CD4-positive, alpha-beta T cell treated with Interleukin-15 for 4 hours (primary cell): ENCODE results near the gene IP6K3.
A peak's percentile ranks its signal among the peaks of the same experiment; 100 is the strongest.

ENCODE experiments used
- DNase-seq: peaks from one replicate; pipeline ENCODE4 v3.0.0-alpha.2; 2020; ENCODE audit warnings: low spot score

Gene IP6K3, protein sequence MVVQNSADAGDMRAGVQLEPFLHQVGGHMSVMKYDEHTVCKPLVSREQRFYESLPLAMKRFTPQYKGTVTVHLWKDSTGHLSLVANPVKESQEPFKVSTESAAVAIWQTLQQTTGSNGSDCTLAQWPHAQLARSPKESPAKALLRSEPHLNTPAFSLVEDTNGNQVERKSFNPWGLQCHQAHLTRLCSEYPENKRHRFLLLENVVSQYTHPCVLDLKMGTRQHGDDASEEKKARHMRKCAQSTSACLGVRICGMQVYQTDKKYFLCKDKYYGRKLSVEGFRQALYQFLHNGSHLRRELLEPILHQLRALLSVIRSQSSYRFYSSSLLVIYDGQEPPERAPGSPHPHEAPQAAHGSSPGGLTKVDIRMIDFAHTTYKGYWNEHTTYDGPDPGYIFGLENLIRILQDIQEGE

DNA sequence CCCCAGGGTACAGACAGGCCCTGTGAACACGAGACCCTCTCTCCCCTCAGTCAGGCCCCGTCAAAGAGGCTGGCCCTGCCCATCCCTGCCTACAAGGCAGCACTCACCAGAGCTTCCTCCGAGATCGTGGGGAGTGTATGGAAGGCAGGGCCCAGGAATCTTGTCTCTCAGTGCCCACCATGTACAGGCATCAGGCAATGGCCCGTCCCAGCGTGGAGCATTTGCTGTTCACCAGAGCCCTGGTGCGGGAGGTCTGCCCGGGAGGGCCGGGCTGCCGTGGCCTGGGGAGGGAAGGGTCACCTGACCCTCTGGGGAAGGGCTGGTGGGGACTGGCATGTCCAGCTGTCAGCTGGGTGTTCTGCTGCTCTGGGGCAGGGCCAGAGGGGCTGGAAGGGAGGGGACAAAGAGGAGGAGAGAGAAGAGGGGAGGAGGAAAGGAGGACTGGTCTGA, at the start of gene IP6K3:
Gene IP6K3, minus strand, starts transcription at position 255 of the 450 bp plus-strand sequence. CDS start 11,429 bp downstream, outside the sequence.
- DNase-seq: no peak

DNA sequence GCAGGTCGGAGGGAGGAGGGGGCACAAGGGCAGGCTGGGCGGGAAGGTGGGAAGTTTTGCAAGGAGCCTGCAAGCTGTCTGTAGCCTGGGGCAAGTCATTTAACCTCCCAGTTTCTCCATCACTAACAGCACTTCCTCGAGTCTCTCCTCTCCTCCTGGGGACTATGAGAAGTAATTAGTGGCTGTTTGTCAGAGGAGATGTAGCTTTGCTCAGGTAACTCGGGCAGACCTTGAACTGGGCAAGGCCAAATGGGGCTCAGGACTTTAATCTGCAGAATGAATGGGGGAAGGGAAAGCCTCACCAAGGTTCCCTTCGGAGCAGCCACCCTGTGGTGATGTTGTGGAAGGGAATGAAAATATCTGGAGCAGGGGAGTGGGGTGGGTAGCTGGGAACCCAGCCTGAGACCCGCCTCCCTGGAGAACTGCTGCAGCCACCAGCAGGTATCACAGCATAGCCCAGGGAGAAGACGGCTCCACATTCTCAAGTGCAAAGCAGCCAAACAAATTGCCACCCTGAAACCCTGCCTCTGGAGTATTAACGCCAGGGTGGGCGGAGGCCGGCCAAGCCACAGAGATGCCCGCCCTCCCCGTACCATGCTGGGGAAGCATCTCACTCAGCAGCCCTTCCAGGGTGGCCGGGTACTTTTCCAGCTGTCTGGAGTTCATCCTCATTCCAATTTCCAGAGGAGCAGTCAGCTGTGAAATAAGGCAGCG, 48.4 kb upstream of the IP6K3 start:
- no peak for DNase-seq

DNA sequence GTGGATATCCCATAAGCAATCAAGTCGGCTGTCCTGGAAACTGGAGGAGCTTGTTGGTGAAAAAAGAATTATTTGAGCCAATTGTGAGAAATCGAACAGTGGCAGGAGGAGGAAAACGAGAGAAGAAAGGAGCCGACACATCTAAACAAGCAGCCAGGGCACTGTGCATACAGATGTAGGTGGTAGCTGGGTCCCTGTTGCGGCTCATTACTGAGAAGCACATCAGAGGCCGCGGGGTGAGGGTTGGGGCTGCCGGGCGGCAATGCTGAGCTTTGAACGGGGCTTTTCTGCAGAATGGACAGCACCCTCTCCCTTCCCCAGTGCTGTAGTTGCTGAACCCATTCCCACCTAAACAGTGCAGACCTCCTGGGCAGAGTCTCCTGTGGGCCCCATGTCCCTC, 46.3 kb upstream of the IP6K3 start:
- no peak for DNase-seq

DNA sequence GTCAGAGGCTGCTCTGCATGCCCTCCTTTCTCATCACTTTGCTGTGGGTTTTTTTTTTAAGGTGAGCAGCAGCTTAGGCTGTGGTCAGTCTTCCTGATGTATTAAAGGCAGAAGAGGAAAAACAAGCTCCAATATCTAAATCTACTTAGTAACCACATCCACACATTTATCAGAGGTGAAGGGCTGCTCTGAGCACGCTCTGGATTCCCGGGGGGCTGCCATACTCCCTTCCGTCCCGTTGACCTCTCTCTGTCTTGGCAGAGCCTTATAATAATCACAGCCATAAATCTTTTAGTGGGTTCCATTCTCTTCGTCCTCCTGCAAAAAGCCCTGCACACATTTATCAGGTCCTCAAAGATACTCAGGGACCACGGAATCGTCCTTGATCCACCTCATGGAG, 44.9 kb upstream of the IP6K3 start:
- no peak for DNase-seq

DNA sequence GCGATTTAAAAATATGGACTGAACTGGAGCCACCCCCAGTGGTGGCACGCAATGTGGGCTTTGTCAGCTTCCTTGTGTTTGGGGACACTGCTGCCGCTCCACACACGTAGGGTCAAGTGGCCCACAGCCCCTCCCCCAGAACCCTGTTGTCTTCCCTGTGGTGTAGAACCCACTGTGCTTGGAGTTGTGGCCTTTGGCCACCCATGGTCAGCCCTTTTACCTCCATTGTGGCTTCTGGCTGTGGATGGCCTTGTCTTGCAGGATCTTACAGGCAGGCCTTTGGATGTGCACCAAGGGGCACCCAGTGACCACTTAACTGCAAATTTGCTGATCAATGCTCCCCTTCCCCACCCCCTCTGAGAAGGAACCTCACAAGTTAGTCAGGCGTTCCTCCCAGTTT, 44.2 kb upstream of the IP6K3 start:
- DNase-seq: no peak

DNA sequence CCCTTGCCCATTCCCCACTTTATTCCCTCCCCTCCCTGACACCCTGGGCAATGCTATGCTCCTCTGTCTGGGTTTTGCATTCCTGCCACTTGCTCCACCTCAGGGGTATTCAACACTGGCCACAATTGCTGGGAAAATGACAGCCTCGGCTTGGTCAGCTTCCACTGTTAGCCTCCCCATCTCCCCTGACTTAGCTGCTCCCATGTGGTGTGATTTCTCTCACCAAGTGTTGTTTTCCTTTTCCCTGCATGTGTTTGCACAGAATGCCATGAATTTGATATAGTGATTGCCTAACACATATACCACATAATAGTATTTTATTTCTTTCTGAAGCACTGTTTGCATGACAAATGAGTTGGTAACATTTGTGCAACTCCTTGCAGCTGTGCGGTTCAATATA, 43.7 kb upstream of the IP6K3 start:
- no peak for DNase-seq

DNA sequence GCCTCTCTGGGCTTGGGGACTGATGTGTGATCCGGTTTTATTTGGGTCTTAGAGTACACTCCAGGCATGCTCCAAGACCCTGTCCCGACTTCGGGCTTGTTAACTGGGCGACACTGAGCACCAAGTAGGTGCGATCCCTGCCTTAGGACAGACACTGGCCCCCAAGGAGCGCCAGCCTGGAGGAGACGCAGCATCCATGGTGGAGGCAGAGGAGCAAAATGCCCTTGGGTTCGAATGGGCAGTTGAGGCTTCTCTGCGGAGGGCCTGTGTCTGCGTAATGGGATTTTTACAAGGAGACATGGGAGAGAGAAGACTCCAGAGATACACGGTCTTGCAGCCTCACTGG, 42.8 kb upstream of the IP6K3 start:
- no peak for DNase-seq

DNA sequence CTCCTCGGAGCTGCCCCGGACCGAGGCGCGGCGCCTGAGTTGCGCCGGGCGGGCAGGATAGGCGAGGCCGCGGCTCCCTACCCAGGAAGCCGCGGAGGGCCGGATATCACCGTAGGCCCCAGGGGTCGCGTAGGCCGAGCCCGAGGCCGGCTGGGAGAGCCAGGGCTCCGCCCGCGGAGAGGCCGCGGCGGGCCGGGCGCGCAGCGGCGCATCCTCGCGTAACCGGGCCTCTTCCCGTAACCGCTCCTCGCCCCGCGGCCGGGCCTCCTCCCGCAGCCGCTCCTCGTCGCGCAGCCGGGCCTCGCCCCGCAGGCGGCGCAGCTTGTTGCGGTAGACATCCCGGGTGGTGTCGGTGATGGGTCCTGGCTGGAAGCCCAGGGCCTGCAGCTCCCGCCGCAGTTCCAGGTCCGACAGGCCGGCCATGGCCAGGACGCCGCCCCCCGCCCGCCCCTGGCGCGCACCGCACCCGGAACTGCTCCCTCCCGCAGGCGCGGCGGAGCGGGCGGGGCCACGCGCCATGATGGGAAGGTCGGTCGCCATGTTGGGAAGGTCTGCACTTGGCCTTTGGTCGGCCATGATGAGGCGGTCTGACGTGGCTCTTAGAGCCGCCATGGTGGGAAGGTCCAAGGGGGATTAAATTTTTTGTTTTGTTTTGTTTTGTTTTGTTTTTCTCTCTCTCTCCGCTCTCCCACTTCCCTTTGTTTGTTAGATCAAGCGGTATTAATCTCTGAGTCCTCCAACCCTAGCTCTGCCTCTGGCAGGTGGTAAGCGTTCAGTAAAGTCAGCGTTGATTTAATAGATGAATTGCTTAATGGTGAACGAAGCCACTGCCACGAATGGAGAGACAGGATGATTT, 42.2 kb upstream of the IP6K3 start, which contains the start of gene LEMD2:
Gene LEMD2, minus strand, starts transcription at position 437 of the 856 bp plus-strand sequence. Its CDS starts 14 bp downstream, at position 423.
- DNase-seq: peak; percentile 94

DNA sequence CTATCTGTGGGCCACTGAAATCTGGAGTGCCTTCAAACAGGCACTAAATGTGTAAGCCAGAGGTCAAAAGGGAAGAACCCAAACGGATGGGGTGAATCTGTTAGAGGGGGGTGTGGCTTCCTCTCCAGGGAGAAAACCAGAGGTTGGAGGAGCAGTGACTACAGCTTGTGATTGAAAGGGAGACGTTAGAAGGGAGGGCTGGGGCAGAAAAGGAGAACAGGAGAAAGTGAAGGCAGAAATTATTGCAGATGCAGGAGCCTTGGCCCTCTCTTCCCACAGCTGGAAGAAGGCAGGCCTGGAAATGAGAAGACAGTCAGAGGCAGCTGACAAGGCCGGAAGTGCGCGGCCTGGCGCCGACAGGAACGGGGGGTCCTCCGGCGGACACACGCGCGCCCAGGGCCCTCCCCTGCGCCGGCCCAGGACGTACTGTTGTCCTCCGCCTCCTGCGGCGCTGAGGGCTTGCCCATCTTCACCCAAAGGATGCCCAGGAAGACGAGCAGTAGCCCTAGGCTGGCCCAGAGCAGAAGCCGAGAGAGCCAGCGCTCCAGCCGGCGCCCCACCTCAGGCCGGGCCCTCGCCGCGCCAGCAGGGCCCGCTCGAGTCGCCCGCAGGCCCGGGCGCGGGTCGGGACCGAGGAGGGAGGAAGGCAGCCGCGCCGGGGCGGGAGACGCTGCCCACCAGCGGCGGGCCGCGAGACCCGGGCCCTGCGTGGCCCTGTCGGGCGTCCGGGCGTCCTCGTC, 41.4 kb upstream of the IP6K3 start:
- peak; percentile 50 for DNase-seq

DNA sequence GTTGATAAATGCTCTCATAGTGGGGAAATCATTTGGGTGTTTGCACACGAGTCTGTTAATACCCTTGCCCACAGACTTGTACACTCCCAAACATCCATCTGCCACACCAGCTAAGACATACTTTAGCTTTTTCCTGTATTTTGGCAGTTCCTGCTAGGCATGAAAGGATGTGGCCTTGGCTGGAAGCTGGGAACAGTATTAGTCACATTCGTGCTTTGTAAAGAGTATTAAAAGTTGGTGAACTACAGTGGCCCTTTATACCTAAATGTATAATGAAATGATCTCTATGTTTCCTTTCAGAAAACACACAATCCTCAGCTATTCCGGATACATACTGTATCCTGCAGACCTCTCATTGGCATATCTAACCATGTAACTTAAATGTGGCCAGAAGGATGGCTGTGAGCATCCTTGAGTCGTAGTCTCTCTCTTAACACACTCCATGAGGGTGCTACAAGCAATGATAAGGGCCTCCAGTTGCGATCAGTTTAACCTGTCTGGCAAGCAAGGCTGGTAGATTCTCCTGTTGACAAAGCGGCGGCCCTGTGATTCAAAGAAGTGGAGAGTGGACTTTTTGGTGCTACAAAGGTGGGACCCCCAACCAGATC, 40.7 kb upstream of the IP6K3 start:
- no peak for DNase-seq

DNA sequence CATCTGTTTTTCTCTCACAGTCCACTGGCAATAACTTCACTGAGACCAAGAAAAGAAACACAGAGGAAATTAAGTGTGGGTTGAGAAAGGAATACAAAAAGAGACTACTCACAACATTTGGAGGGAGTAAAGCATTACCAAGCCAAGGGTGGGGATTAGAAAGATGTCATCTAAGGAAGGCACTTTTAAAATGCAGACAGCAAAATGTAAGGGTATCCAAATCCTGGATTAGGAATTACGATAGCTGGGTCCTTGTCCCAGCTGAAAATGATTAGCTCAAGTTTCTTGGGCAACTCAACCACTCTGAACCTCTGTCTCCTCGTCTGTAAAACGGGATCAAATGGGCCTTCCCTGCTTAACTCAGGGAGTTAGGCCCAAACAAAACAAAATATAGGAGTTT, 40.0 kb upstream of the IP6K3 start:
- no peak for DNase-seq

DNA sequence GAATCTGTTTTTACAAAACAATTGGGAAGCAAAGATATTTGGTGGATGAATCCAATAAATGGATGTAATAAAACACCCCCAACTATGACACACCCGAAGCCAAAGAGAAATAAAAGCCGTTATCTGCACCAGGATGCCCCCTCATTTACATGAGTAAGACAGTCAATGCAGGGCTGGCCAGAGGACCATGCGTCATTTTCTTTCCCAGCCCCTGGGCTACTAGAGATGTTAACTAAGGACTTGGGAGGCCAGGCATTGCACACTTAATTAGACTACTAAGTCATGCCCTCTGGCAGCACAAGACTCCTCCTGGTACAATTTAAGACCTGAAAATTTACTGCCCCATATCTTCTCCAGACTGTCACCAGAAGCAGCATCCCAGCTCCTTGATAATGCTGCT, 39.1 kb upstream of the IP6K3 start:
- no peak for DNase-seq

DNA sequence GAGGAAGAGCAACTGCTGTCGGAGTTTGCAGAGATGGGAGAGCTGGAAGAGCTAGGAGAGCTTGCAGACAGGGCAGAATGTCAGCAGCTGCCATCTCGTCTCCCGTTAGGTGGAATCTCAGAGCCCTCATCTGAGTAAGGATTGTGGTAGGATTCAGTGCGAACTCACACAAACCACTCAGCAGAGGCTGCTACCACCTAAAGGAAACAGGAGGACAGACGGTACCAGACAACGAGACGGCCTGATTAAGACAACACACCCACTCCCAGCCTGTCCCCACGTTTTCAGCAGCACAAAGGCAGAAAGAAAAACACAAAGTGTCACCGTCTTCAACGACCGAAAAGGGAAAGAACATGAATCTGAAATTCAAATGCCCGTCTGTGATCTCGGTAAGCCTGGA, 38.1 kb upstream of the IP6K3 start:
- DNase-seq: no peak

DNA sequence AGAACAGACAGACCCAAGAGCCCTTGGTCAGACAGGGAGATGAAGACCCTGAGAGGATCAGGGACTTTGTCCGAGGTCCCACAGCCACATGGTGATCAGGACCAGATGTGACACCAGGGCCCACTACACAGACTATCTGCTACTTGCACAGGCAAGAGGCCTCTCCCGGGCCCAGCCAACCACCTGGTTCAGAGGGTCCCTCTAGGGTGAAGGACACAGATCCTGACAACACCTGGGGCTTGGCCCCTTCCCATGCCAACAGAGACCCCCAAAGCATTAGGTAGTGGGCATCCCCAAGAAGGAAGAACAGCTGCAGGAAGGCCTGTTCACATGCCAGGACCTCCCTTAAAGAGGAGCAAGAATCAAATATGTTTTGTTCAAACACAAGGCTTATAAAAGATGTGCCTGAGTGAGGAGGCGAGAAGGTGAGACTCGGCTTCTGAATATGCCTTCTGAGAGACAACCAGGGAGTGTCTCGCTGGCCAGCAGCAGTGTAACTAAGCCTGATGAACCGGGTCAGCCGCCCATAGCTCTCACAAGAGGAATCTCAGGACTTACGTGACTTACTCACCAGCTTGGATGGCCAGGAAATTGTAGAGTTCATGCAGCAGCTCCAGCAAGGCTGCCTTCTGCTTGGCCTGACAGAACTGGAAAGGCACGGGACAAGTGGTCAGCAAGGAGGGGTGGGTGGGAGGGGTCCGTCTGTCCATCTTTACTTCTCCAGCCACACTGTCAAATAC, 37.2 kb upstream of the IP6K3 start:
- no peak for DNase-seq

DNA sequence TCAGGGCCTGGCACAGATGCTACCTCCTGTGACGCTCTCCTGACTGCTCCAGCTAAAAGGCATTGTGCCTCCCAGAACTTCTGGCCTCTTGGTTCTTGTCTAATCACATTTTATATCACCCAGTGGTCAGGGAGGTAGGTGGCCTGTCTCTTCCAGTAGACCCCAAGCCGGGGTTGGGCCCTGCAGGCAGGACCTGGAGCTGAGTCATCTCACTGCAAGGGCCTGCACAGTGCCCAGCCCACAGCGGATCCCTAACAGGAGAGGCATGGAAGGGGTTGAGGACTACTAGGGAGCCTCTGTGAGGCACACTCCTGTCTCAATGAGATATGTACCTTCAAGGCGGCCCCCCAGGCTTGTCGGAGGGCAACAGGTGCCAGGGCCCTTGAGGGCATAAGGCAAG, 35.9 kb upstream of the IP6K3 start:
- no peak for DNase-seq

DNA sequence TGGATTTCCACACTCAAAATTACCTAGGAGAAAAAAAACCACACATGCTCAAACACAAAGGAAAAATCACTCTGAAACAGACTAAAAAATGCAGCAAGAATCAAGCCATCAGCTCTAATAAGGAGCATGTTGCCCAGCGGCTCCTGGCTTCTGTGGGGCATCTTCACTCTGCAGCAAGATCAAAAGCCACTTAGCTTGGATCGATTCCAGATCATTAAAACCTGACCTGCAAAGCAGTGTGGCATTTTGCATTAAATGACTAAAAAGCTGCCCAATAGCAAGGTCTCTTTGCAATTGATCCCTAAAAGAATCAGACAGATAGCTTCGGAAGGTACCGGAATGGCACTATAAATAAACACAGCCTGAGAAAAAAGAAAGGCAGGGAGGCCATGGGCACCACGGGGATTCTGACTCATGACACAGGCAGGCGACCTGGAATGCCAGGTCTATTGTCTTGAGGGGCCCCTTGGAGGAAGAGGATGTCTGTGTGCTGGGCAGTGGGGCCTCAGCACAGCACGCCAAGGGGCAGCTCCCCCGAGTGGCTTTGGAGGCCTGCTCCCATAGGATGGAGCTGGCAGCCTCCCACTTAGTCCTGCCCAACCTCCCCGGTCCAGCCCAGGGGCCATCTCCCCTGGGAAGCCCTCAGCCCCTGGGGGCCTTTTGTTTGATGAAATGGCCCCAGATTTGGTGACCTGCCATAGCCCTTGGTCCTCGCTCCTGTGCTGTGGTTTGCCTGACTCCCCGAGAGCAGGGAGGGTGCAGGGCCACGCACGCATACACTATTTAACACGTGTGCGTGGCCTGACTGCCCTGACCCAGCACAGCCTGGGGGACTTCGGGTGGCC, 34.6 kb upstream of the IP6K3 start:
- no peak for DNase-seq

DNA sequence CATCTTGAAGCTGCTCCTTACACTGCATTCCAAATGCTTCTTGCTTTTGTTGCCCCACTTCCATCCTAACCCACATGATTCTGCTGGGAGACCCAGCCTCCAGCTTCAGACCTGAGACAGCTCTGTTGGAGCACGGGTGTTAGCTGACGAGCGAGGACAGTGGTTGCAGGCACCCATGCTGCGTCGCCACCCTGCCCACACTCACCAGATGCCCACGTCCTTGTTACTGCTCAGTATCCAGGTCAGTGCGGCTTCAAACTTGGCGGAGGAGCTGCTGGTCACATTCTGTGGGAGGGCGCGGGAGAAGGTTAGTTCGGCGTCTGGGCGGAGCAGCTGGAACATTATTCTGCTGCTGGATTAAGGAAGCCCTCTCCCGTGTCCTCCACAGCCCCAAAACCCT, 33.2 kb upstream of the IP6K3 start:
- no peak for DNase-seq

DNA sequence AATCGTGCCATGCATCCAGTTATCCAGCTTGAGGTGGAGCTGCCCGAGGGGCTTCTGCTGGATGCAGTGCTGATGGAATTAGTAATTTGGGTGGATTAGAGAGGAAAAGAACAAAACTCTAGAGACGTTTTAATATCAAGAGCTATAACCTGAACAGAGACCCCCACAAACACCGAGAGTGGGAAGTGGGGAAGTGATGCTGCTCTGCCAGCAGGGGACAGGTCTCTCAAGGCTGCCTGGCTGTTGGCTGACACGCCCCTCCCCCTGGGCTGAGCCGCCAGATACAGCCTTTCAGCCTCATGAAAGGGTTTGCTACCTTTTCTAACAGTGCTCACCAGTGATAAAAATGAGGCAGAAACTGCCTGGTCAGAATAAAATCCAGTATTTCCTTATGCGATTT, 32.6 kb upstream of the IP6K3 start:
- no peak for DNase-seq

DNA sequence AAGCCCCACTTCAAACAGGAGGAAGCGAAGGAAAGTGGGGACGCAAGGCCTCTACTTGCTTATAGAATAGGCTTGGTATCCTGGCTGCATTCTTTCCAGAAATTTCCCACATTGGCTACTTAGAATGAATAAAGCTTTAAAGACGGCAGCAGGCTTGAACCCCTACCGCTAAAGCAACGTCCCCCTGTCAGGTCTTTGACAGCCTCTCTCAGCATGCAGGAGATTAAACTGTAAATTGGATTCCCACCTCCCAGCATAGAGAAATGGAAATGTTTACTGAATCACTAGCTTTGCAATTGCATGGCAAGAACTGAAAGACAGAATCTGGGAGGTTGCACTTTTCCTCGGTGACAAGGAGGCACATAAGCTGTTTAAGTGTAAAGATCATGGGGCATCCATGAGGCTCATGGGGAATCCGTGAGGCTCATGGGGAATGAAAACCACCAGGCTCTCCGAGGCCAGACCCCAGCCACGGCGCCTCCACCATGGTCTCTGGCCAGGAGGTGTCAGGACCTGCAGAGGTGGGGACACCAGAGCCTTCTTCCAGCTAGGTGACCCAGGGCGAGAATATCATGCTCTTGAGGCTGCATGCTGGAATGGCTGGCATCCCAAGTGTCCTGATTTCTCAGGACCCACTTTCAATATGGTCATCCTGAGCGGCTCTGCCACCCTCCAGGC, 31.9 kb upstream of the IP6K3 start:
- no peak for DNase-seq
